HEK293 (cell line): ENCODE data around the gene ROR2.

ENCODE experiments used
- CTCF ChIP-seq: fragments of 450-650 bp; formaldehyde crosslinking; IDR thresholded peaks from 2 replicates; pipeline ENCODE4 v1.5.1; 2016; ENCODE audit warnings: missing biosample characterization, missing genetic modification characterization
- KLF10 ChIP-seq: fragments of 450-650 bp; IDR thresholded peaks from 2 replicates; pipeline ENCODE4 v1.5.1; 2018; ENCODE audit warnings: missing biosample characterization, mild to moderate bottlenecking, missing genetic modification characterization
- PRDM4 ChIP-seq: fragments of 450-650 bp; formaldehyde crosslinking; IDR thresholded peaks from 2 replicates; pipeline ENCODE4 v1.5.1; 2017; ENCODE audit warnings: missing biosample characterization, missing genetic modification characterization
- REST ChIP-seq: fragments of 450-650 bp; formaldehyde crosslinking; IDR thresholded peaks from 2 replicates; pipeline ENCODE4 v1.5.1; 2016; ENCODE audit warnings: missing biosample characterization, missing genetic modification characterization
- ZNF121 ChIP-seq: fragments of 450-650 bp; formaldehyde crosslinking; IDR thresholded peaks from 2 replicates; pipeline ENCODE4 v1.5.1; 2016; ENCODE audit warnings: missing biosample characterization, missing genetic modification characterization
- ZNF280D ChIP-seq: fragments of 450-650 bp; formaldehyde crosslinking; IDR thresholded peaks from 2 replicates; pipeline ENCODE4 v1.5.1; 2016; ENCODE audit warnings: missing biosample characterization, missing genetic modification characterization
- ZNF292 ChIP-seq: fragments of 450-650 bp; formaldehyde crosslinking; IDR thresholded peaks from 2 replicates; pipeline ENCODE4 v1.5.1; 2016; ENCODE audit warnings: low read depth, missing biosample characterization, missing genetic modification characterization, borderline replicate concordance
- ZNF530 ChIP-seq: fragments of 450-650 bp; formaldehyde crosslinking; IDR thresholded peaks from 2 replicates; pipeline ENCODE4 v1.5.1; 2016; ENCODE audit warnings: low read depth, missing biosample characterization, missing genetic modification characterization
- ZNF610 ChIP-seq: fragments of 450-650 bp; formaldehyde crosslinking; IDR thresholded peaks from 2 replicates; pipeline ENCODE4 v1.5.1; 2016; ENCODE audit warnings: missing biosample characterization, missing genetic modification characterization, borderline replicate concordance
- ZNF624 ChIP-seq: fragments of 450-650 bp; formaldehyde crosslinking; IDR thresholded peaks from 2 replicates; pipeline ENCODE4 v1.5.1; 2017; ENCODE audit warnings: missing biosample characterization, missing genetic modification characterization
- ZNF639 ChIP-seq: fragments of 450-650 bp; formaldehyde crosslinking; IDR thresholded peaks from 2 replicates; pipeline ENCODE4 v1.5.1; 2016; ENCODE audit warnings: missing biosample characterization, missing genetic modification characterization
- ZNF707 ChIP-seq: fragments of 450-650 bp; formaldehyde crosslinking; IDR thresholded peaks from 2 replicates; pipeline ENCODE4 v1.5.1; 2016; ENCODE audit warnings: missing biosample characterization, missing genetic modification characterization
- ZNF76 ChIP-seq: fragments of 450-650 bp; formaldehyde crosslinking; IDR thresholded peaks from 2 replicates; pipeline ENCODE4; 2016; ENCODE audit warnings: low read depth, missing biosample characterization, missing genetic modification characterization, borderline replicate concordance
- ZSCAN5A ChIP-seq: fragments of 450-650 bp; formaldehyde crosslinking; IDR thresholded peaks from 2 replicates; pipeline ENCODE4 v1.5.1; 2016; ENCODE audit warnings: missing biosample characterization, missing genetic modification characterization

- TF ChIP-seq ZNF292 (tag by site-specific recombination), result no peak
- no peak for TF ChIP-seq CTCF (tag by site-specific recombination)
- no peak for TF ChIP-seq ZNF610 (tag by site-specific recombination)
- TF ChIP-seq ZNF280D, result no peak
- no peak for TF ChIP-seq ZNF707 (tag by site-specific recombination)
- no peak for TF ChIP-seq REST (tag by site-specific recombination)
- no peak for TF ChIP-seq ZNF530 (tag by site-specific recombination)
- TF ChIP-seq ZNF624 (tag by site-specific recombination), result no peak
- TF ChIP-seq PRDM4 (tag by site-specific recombination), result no peak
- TF ChIP-seq ZNF76, result no peak
- no peak for TF ChIP-seq ZSCAN5A (tag by site-specific recombination)
- no peak for TF ChIP-seq KLF10 (tag by site-specific recombination)
- TF ChIP-seq ZNF639 (tag by site-specific recombination), result no peak
- TF ChIP-seq ZNF121, result no peak
These were observed 224.4 kb downstream of the ROR2 start for GRCh38 chr9:91725651-91726050.
